ENCODE measurements around the gene ZNF611.

Gene ZNF611

GRCh38 chr19:52662631-52663030 lies 72.2 kb downstream of the ZNF611 start:
- no peak for TF ChIP-seq CREB1 (IDR thresholded peaks at IDR 0.05; ENCODE audit: low read depth)
- peak; percentile 52 for TF ChIP-seq TEAD4 (IDR thresholded peaks at IDR 0.05)
- peak; percentile 19; the same call in 1 of the 2 replicates for TF ChIP-seq EP300 (IDR thresholded peaks at IDR 0.05; ENCODE audit: borderline replicate concordance)

- TF ChIP-seq USF1 (IDR thresholded peaks at IDR 0.05) (no peak), EP300 (IDR thresholded peaks at IDR 0.05; ENCODE audit: borderline replicate concordance) (no peak), CREB1 (IDR thresholded peaks at IDR 0.05; ENCODE audit: low read depth) (no peak), FOXM1 (IDR thresholded peaks at IDR 0.05; ENCODE audit: borderline replicate concordance, low read depth) (no peak), EGR1 (IDR thresholded peaks at IDR 0.05) (no peak), YY1 (IDR thresholded peaks at IDR 0.05; ENCODE audit: low read depth) (no peak), RAD21 (IDR thresholded peaks at IDR 0.05; ENCODE audit: low read depth) (no peak), TAF1 (IDR thresholded peaks at IDR 0.05; ENCODE audit: low read depth) (no peak), TEAD4 (IDR thresholded peaks at IDR 0.05) (no peak), REST (IDR thresholded peaks at IDR 0.05; ENCODE audit: low read depth) (no peak), NFIC (IDR thresholded peaks at IDR 0.05) (no peak), ZBTB7A (IDR thresholded peaks at IDR 0.05; ENCODE audit: low read depth) (no peak), CEBPB (IDR thresholded peaks at IDR 0.05) (no peak), MAX (IDR thresholded peaks at IDR 0.05) (no peak), TCF12 (IDR thresholded peaks at IDR 0.05; ENCODE audit: low read depth) (no peak)
Observed at GRCh38 chr19:52660981-52661380, 73.9 kb downstream of the ZNF611 start.

- no peak for TF ChIP-seq EP300 (IDR thresholded peaks at IDR 0.05; ENCODE audit: borderline replicate concordance)
- TF ChIP-seq YY1 (IDR thresholded peaks at IDR 0.05; ENCODE audit: low read depth): no peak
- no peak for TF ChIP-seq REST (IDR thresholded peaks at IDR 0.05; ENCODE audit: low read depth)
- no peak for TF ChIP-seq ZBTB7A (IDR thresholded peaks at IDR 0.05; ENCODE audit: low read depth)
- TF ChIP-seq EGR1 (IDR thresholded peaks at IDR 0.05): no peak
- TF ChIP-seq TEAD4 (IDR thresholded peaks at IDR 0.05): no peak
- TF ChIP-seq TAF1 (IDR thresholded peaks at IDR 0.05; ENCODE audit: low read depth): no peak
- TF ChIP-seq TCF12 (IDR thresholded peaks at IDR 0.05; ENCODE audit: low read depth): no peak
- TF ChIP-seq RAD21 (IDR thresholded peaks at IDR 0.05; ENCODE audit: low read depth): no peak
- TF ChIP-seq NFIC (IDR thresholded peaks at IDR 0.05): no peak
- TF ChIP-seq CEBPB (IDR thresholded peaks at IDR 0.05): no peak
- no peak for TF ChIP-seq USF1 (IDR thresholded peaks at IDR 0.05)
- TF ChIP-seq CREB1 (IDR thresholded peaks at IDR 0.05; ENCODE audit: low read depth): no peak
- no peak for TF ChIP-seq MAX (IDR thresholded peaks at IDR 0.05)
- TF ChIP-seq FOXM1 (IDR thresholded peaks at IDR 0.05; ENCODE audit: borderline replicate concordance, low read depth): no peak
Observed at GRCh38 chr19:52659013-52659412, 75.8 kb downstream of the ZNF611 start.

- no peak for TF ChIP-seq EGR1 (IDR thresholded peaks at IDR 0.05)
- TF ChIP-seq EP300 (IDR thresholded peaks at IDR 0.05; ENCODE audit: borderline replicate concordance): no peak
- no peak for TF ChIP-seq NFIC (IDR thresholded peaks at IDR 0.05)
- no peak for TF ChIP-seq USF1 (IDR thresholded peaks at IDR 0.05)
- no peak for TF ChIP-seq YY1 (IDR thresholded peaks at IDR 0.05; ENCODE audit: low read depth)
- no peak for TF ChIP-seq MAX (IDR thresholded peaks at IDR 0.05)
- no peak for TF ChIP-seq ZBTB7A (IDR thresholded peaks at IDR 0.05; ENCODE audit: low read depth)
- no peak for TF ChIP-seq FOXM1 (IDR thresholded peaks at IDR 0.05; ENCODE audit: borderline replicate concordance, low read depth)
- no peak for TF ChIP-seq CEBPB (IDR thresholded peaks at IDR 0.05)
- no peak for TF ChIP-seq CREB1 (IDR thresholded peaks at IDR 0.05; ENCODE audit: low read depth)
- TF ChIP-seq TAF1 (IDR thresholded peaks at IDR 0.05; ENCODE audit: low read depth): no peak
- TF ChIP-seq REST (IDR thresholded peaks at IDR 0.05; ENCODE audit: low read depth): no peak
- no peak for TF ChIP-seq TEAD4 (IDR thresholded peaks at IDR 0.05)
- no peak for TF ChIP-seq RAD21 (IDR thresholded peaks at IDR 0.05; ENCODE audit: low read depth)
- no peak for TF ChIP-seq TCF12 (IDR thresholded peaks at IDR 0.05; ENCODE audit: low read depth)
Observed at GRCh38 chr19:52658595-52658994, 76.2 kb downstream of the ZNF611 start.

Measured in Ishikawa (cell line).